Measurements from ENCODE around the gene CCNY.

CCNY gene

DNA sequence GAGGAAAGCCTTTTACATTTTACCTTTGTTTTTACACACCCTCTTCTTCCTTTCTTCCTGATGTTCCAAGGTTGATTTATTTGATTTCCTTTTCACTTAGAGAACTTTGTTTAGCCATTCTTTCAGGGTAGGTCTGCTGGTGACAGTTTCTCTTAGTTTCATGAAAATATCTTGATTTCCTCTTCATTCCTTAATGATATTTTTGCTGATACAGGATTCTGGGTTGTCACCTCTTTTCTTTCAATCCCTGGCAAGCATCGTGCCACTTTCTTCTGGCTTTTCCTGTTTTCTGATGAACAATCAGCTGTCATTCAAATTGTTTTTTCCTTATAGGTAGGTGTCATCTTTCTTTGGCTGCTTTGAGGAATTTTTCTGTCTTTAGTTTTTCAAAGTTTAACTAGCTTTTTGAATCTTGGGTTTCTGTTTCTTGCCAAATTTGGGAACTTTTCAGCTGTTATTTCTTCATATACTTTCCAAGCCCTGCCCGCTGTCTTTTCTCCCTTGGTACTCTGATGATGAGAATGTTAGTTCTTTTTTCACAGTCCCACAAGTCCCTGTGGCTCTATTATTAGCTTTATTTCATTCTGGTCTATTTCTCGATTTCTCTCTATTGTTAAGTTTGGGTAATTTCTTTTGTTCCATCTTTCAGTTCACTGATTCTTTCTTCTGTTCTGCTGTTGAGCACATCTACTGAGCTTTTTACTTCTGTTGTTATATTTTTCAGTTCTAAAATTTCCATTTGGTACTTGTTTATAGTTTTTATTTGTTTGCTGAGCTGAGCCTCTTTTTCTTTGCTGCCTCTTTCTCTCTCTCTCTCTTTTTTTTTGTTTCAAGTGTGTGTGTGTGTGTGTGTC is 102.6 kb downstream of the CCNY start:
- TF ChIP-seq, protein P1, sequence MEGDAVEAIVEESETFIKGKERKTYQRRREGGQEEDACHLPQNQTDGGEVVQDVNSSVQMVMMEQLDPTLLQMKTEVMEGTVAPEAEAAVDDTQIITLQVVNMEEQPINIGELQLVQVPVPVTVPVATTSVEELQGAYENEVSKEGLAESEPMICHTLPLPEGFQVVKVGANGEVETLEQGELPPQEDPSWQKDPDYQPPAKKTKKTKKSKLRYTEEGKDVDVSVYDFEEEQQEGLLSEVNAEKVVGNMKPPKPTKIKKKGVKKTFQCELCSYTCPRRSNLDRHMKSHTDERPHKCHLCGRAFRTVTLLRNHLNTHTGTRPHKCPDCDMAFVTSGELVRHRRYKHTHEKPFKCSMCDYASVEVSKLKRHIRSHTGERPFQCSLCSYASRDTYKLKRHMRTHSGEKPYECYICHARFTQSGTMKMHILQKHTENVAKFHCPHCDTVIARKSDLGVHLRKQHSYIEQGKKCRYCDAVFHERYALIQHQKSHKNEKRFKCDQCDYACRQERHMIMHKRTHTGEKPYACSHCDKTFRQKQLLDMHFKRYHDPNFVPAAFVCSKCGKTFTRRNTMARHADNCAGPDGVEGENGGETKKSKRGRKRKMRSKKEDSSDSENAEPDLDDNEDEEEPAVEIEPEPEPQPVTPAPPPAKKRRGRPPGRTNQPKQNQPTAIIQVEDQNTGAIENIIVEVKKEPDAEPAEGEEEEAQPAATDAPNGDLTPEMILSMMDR (IDR thresholded peaks at IDR 0.05; ENCODE audit: insufficient read depth, low read length, missing control alignments) = no peak
- ChIA-PET POLR2A (interaction anchor here (0.6 kb wide), 1 partner anchor 216 kb away, joined by 3 read pairs; no protein-coding TSS in a partner anchor), CTCF (interaction anchor here (1.3 kb wide), 1 partner anchor 15 kb away, joined by 3 read pairs; no protein-coding TSS in a partner anchor)

DNA sequence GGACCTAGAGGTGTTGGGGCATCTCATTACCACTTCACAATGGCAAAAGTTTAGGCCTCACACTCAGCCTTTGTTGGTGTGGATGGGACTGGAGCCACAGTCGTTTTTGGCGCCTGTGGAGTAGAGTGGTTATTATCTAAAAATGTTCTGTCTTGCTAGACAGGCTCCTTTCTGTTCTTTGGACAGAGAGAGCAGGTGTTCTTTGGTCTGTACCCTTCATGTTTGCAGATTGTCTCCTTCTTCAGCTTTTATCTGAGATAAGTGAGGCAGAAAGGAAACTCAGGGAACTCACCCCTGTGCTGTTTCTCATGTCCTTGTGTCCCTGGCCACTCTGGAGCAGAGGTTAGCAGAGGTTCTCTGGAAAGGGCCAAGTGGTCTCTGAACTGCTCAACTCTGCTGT is 103.7 kb downstream of the CCNY start:
- ChIA-PET POLR2A (no interaction called here), CTCF (interaction anchor here (1.3 to 1.6 kb wide), 2 partner anchors 9 to 16 kb away, joined by 3 to 5 read pairs; no protein-coding TSS in a partner anchor)
- TF ChIP-seq, protein P1 (IDR thresholded peaks at IDR 0.05; ENCODE audit: insufficient read depth, low read length, missing control alignments) = no peak
- H3K4me3 ChIP-seq (ENCODE audit: low read depth, low read length) = no peak overlapping the region
- DNase-seq (ENCODE audit: low read depth, low spot score) = no peak

More for the DNA sequence above, 102.6 kb downstream of the CCNY start:
- H3K4me3 ChIP-seq (ENCODE audit: low read depth, low read length) = no peak overlapping the region
- no peak for DNase-seq (ENCODE audit: low read depth, low spot score)

DNA sequence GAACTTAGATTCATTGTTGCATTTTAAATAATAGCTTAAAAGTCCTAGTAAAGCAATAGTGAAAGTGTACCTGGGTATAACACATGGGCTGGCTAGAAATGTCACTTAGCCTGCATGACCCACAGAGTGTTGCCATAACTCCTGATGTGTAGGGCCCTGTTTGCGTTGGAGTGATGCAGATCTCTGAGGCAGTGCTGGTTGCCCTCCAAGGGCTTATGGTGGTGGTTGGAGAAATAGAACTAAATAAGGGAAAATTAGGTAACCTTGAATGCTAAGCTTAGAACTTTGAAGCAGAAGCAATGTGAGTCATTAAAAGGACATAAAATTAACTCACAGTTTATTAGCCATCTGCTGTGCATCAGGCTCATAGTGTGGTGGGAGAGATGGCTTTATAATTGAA is 105.7 kb downstream of the CCNY start:
- POLR2A ChIA-PET = no interaction called here

DNA sequence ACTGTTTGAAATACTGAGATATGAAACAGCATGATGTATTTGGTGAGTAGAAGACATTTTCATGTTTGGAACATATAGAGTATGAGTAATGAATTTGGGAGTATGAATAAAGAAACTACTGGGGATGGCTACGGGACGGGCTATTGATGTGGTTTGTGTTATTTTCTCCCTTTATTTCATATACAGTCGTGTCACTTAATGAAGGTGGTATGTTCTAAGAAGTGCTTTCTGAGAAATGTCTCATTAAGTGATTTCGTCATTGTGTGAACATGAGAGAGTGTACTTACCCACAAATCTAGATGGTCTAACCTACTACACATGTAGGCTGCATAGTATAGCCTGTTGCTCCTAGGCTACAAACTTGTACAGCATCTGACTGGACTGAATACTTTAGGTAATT is 106.3 kb downstream of the CCNY start:
- no peak overlapping the region for H3K4me3 ChIP-seq (ENCODE audit: low read depth, low read length)
- ChIA-PET CTCF (no interaction called here), POLR2A (no interaction called here)
- no peak for DNase-seq (ENCODE audit: low read depth, low spot score)
- TF ChIP-seq, protein P1 (IDR thresholded peaks at IDR 0.05; ENCODE audit: insufficient read depth, low read length, missing control alignments) = no peak

More for the DNA sequence above, 105.7 kb downstream of the CCNY start:
- CTCF ChIA-PET = interaction anchor here (1.2 kb wide), 1 partner anchor 9 kb away, joined by 3 read pairs; no protein-coding TSS in a partner anchor
- TF ChIP-seq, protein P1 (IDR thresholded peaks at IDR 0.05; ENCODE audit: insufficient read depth, low read length, missing control alignments) = no peak
- DNase-seq (ENCODE audit: low read depth, low spot score) = no peak
- no peak overlapping the region for H3K4me3 ChIP-seq (ENCODE audit: low read depth, low read length)

DNA sequence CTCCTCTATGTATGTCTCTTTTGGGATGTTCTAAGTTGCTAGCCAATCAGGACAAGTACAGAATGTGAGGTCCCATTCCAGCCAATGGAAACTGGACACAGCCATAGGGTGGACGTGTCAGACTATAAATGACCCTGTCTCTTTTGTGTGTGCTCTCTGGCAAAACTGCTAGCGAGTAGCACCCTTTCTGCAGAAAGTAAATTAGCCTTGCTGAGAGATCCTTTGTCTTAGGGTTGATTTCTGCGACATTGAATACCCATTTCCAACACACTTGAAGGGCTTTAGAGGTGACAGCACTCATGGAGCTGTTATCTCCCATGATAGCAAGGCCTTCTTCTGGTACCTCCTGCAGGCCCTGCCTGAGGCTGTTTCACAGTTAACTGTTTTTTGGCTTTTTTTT is 107.5 kb downstream of the CCNY start:
- no peak overlapping the region for H3K4me3 ChIP-seq (ENCODE audit: low read depth, low read length)
- TF ChIP-seq, protein P1 (IDR thresholded peaks at IDR 0.05; ENCODE audit: insufficient read depth, low read length, missing control alignments) = no peak
- ChIA-PET CTCF (no interaction called here), POLR2A (no interaction called here)
- DNase-seq (ENCODE audit: low read depth, low spot score) = no peak

DNA sequence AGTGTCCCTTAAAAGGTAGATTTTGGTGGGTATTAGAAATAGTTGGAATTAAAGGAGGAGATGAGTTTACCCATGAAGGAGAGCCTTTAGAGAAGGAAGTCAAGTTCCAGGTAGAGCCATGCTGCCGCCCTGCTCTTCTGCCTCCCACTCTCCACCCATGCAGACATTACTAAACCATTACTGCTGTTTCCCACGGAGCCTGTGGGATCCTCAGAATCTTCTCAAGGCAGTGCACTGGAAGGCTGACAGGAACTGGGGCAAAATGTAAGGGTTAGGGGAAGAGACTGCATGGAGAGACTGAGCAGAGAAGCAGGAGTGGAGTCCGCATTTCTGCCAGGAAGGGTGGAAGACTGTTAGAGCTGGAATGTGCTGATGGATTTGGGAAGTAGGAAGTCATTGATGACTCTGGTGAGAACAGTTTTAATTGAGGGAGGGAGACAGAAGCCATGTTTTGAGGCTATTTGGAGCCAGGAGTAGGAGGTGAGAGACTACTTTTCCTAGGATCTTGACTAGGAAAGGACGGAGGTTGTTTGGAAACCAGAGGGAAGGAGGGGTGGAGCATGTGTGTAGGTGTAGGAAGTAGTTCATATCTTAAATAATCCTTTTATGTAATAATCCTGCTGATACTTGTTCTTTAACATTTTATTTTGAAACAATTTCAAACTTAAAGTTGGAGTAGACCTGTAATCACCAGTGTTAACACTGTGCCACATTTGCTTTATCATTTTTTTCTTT is 109.0 kb downstream of the CCNY start:
- ChIA-PET POLR2A (no interaction called here), CTCF (no interaction called here)
- TF ChIP-seq, protein P1 (IDR thresholded peaks at IDR 0.05; ENCODE audit: insufficient read depth, low read length, missing control alignments) = no peak
- DNase-seq (ENCODE audit: low read depth, low spot score) = no peak
- H3K4me3 ChIP-seq (ENCODE audit: low read depth, low read length) = no peak overlapping the region
